SK-N-SH (cell line): ENCODE data around the gene TMEM80. TPM values are rescaled to one million over a fixed set of nuclear protein-coding genes. Genes with fewer than 3 reads are reported as not detected.

Experiments
- CTCF ChIA-PET: fragments of 300-600, 350-600 bp; formaldehyde crosslinking; extraction: SDS; loops from one replicate; lab custom pipeline; 2021; lab: Yijun Ruan, JAX
- POLR2A ChIA-PET: fragments of 350-600 bp; sonication (Branson Sonifier 250); formaldehyde crosslinking; extraction: SDS; loops from one replicate; lab custom pipeline; 2020; ENCODE audit warnings: antibody characterized with exemption, inconsistent platforms; lab: Yijun Ruan, JAX
- DNase-seq: peaks from one replicate; pipeline ENCODE4 v3.0.0; 2012
- H2AFZ ChIP-seq: fragments of 200-600 bp; sonication (generic); 2 replicates; pipeline ENCODE4 v1.8.1; 2016; ENCODE audit warnings: antibody characterized with exemption, mild to moderate bottlenecking, low read depth
- H3F3A ChIP-seq: fragments of 200-600 bp; sonication (generic); replicated peaks from 2 replicates; pipeline ENCODE3; 2016; ENCODE audit warnings: antibody characterized with exemption, mild to moderate bottlenecking; ENCODE audit not compliant: insufficient read depth
- H3K27ac ChIP-seq, 2 experiments: fragments of 200-500 bp in 1 of 2; fragments of 200-600 bp in 1 of 2; sonication (Bioruptor generic) in 1 of 2; sonication (generic), shearing (Covaris generic) in 1 of 2; 2 replicates each; pipeline versions ENCODE4 v1.5.1 to v1.6.1; 2014 to 2016; ENCODE audit warnings: low read depth in 2 of 2, inconsistent platforms in 1 of 2, low read length in 1 of 2, mild to moderate bottlenecking in 1 of 2, mixed read lengths in 1 of 2
- H3K27me3 ChIP-seq: fragments of 200-600 bp; sonication (generic), shearing (Covaris generic); 2 replicates; pipeline ENCODE4 v1.6.1; 2016; ENCODE audit warnings: mixed run types; ENCODE audit not compliant: insufficient read depth
- H3K36me3 ChIP-seq, 2 experiments: fragments of 200-500 bp in 1 of 2; fragments of 200-600 bp in 1 of 2; sonication (Bioruptor generic) in 1 of 2; sonication (generic) in 1 of 2; replicated peaks in 1 of 2; 2 replicates each; pipeline versions ENCODE3 to v1.5.1; 2014 to 2016; ENCODE audit warnings: low read length in 1 of 2, mild to moderate bottlenecking in 1 of 2; ENCODE audit not compliant: insufficient read depth in 2 of 2, control insufficient read depth in 1 of 2
- H3K4me1 ChIP-seq, 2 experiments: fragments of 200-500 bp in 1 of 2; fragments of 200-600 bp in 1 of 2; sonication (Bioruptor generic) in 1 of 2; sonication (generic), shearing (Covaris generic) in 1 of 2; 2 replicates each; pipeline versions ENCODE4 v1.5.1 to v1.6.1; 2014 to 2016; ENCODE audit warnings: low read depth in 1 of 2, low read length in 1 of 2, mixed run types in 1 of 2; ENCODE audit not compliant: insufficient read depth in 2 of 2, control insufficient read depth in 1 of 2
- H3K4me2 ChIP-seq: fragments of 200-600 bp; sonication (generic), shearing (Covaris generic); 2 replicates; pipeline ENCODE4 v1.6.1; 2017; ENCODE audit warnings: mixed run types
- H3K4me3 ChIP-seq, 2 experiments: fragments of 200-500 bp in 1 of 2; fragments of 200-600 bp in 1 of 2; sonication (Bioruptor generic) in 1 of 2; sonication (generic), shearing (Covaris generic) in 1 of 2; 2 replicates each; pipeline versions ENCODE4 v1.5.1 to v1.8.1; 2014 to 2016; ENCODE audit warnings: low read depth in 2 of 2, inconsistent platforms in 1 of 2, low read length in 1 of 2, mild to moderate bottlenecking in 1 of 2, mixed read lengths in 1 of 2, moderate library complexity in 1 of 2
- H3K79me2 ChIP-seq: fragments of 200-600 bp; sonication (generic); 2 replicates; pipeline ENCODE4 v1.8.1; 2017; ENCODE audit warnings: mild to moderate bottlenecking; ENCODE audit not compliant: insufficient read depth
- H3K9ac ChIP-seq: fragments of 200-600 bp; sonication (generic); 2 replicates; pipeline ENCODE4 v1.6.1; 2017; ENCODE audit warnings: mixed run types
- H3K9me2 ChIP-seq: fragments of 200-600 bp; sonication (generic); 2 replicates; pipeline ENCODE4 v1.6.1; 2017; ENCODE audit warnings: mixed run types
- H3K9me3 ChIP-seq: fragments of 200-600 bp; sonication (generic); 2 replicates; pipeline ENCODE4 v1.6.1; 2017; ENCODE audit warnings: mixed run types, mild to moderate bottlenecking, moderate library complexity
- H4K20me1 ChIP-seq: fragments of 200-600 bp; sonication (generic); 2 replicates; pipeline ENCODE4 v1.6.1; 2017; ENCODE audit warnings: mild to moderate bottlenecking, mixed run types; ENCODE audit not compliant: insufficient read depth
- ELF1 ChIP-seq: IDR thresholded peaks from 2 replicates; pipeline ENCODE4 v1.4.0; 2012
- EP300 ChIP-seq, 2 experiments: IDR thresholded peaks; 2 replicates each; pipeline versions ENCODE4 v1.4.0 to v1.6.1; 2012; ENCODE audit warnings: borderline replicate concordance in 1 of 2, low read depth in 1 of 2, low read length in 1 of 2
- JUND ChIP-seq: IDR thresholded peaks from 2 replicates; pipeline ENCODE4 v1.4.0; 2012
- MAX ChIP-seq: IDR thresholded peaks from 2 replicates; pipeline ENCODE4 v1.4.0; 2012; ENCODE audit warnings: low read depth
- RAD21 ChIP-seq: IDR thresholded peaks from 2 replicates; pipeline ENCODE4 v1.6.1; 2012; ENCODE audit warnings: mild to moderate bottlenecking, low read length
- REST ChIP-seq: IDR thresholded peaks from 2 replicates; pipeline ENCODE4 v1.6.1; 2012; ENCODE audit warnings: mild to moderate bottlenecking, low read depth, low read length, moderate library complexity
- RXRA ChIP-seq: IDR thresholded peaks from 2 replicates; pipeline ENCODE4 v1.4.0; 2012; ENCODE audit warnings: low read depth, mild to moderate bottlenecking, borderline replicate concordance
- TEAD4 ChIP-seq: IDR thresholded peaks from 2 replicates; pipeline ENCODE4 v1.4.0; 2012; ENCODE audit warnings: mild to moderate bottlenecking, borderline replicate concordance; ENCODE audit not compliant: insufficient read depth
- WGBS: methylation state at CpG from one replicate; pipeline ENCODE4 v1.1.6; 2017; ENCODE audit warnings: low lambda C conversion rate; 5-methylcytosine and 5-hydroxymethylcytosine counted together
- polyA plus RNA-seq, 3 experiments: library from polyadenylated mRNA; depleted of rRNA; stranded (reverse); fragments of >200 nt; gene quantifications; 2 replicates each; pipeline ENCODE4 v1.2.3, GENCODE V29; 2012
- TF ChIP-seq, protein P1 (sequence below): IDR thresholded peaks from 2 replicates; pipeline ENCODE4; 2012
- TF ChIP-seq, protein P2 (sequence below): IDR thresholded peaks from 2 replicates; pipeline ENCODE4 v1.4.0; 2012; ENCODE audit warnings: low read depth, borderline replicate concordance

Gene TMEM80
- polyA plus RNA-seq, 1 of the 3 experiments (the other 2 are of a cell fraction): 40.4 TPM

- H3K9ac ChIP-seq: no peak overlapping the region
- H2AFZ ChIP-seq: no peak overlapping the region
- peak; percentile 38 for DNase-seq
- no peak overlapping the region for H3K4me3 ChIP-seq
- no peak overlapping the region for H3K27ac ChIP-seq
- H3K9me3 ChIP-seq: no peaks in the 10 kb centered on the region
- TF ChIP-seq, protein P1, sequence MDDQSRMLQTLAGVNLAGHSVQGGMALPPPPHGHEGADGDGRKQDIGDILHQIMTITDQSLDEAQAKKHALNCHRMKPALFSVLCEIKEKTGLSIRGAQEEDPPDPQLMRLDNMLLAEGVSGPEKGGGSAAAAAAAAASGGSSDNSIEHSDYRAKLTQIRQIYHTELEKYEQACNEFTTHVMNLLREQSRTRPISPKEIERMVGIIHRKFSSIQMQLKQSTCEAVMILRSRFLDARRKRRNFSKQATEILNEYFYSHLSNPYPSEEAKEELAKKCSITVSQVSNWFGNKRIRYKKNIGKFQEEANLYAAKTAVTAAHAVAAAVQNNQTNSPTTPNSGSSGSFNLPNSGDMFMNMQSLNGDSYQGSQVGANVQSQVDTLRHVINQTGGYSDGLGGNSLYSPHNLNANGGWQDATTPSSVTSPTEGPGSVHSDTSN: no peak
- no peak for TF ChIP-seq REST
- TF ChIP-seq, protein P2, sequence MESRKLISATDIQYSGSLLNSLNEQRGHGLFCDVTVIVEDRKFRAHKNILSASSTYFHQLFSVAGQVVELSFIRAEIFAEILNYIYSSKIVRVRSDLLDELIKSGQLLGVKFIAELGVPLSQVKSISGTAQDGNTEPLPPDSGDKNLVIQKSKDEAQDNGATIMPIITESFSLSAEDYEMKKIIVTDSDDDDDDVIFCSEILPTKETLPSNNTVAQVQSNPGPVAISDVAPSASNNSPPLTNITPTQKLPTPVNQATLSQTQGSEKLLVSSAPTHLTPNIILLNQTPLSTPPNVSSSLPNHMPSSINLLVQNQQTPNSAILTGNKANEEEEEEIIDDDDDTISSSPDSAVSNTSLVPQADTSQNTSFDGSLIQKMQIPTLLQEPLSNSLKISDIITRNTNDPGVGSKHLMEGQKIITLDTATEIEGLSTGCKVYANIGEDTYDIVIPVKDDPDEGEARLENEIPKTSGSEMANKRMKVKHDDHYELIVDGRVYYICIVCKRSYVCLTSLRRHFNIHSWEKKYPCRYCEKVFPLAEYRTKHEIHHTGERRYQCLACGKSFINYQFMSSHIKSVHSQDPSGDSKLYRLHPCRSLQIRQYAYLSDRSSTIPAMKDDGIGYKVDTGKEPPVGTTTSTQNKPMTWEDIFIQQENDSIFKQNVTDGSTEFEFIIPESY: no peak
- no peak for TF ChIP-seq RXRA
- TF ChIP-seq JUND: no peak
- TF ChIP-seq ELF1: no peak
- TF ChIP-seq RAD21: no peak
- TF ChIP-seq MAX: no peak
- TF ChIP-seq TEAD4: no peak
- TF ChIP-seq EP300 (IDR thresholded peaks at IDR 0.05; ENCODE audit: borderline replicate concordance in 1 of 2, low read depth in 1 of 2, low read length in 1 of 2): no peak
- H4K20me1 ChIP-seq: no peaks in the 10 kb centered on the region
- no peak overlapping the region for H3K4me2 ChIP-seq
- H3K79me2 ChIP-seq: no peaks in the 10 kb centered on the region
- CTCF ChIA-PET: interaction anchor here (0.6 to 11.8 kb wide), 8 partner anchors 9 to 185 kb away, joined by 3 to 150 read pairs (median 6); partner anchors contain the start of genes DEAF1 and TMEM80
- no peaks in the 10 kb centered on the region for H3K9me2 ChIP-seq
- POLR2A ChIA-PET: interaction anchor here (0.5 to 0.7 kb wide), 2 partner anchors 10 to 58 kb away, joined by 3 read pairs; no protein-coding TSS in a partner anchor
- H3K27me3 ChIP-seq: peaks cover 41% of the 10 kb centered on the region
- H3K4me1 ChIP-seq: peaks cover 0 to 12% of the 10 kb centered on the region in 2 experiments; a peak in 1 of 4 replicates
- H3F3A ChIP-seq: no peaks in the 10 kb centered on the region
- 41% methylated on average over 30 of the region's 34 CpGs for WGBS
- no peaks in the 10 kb centered on the region for H3K36me3 ChIP-seq
Observed at GRCh38 chr11:719214-720016, 23.8 kb downstream of the TMEM80 start.
